Gastrocnemius medialis (tissue), 4 donors: ENCODE measurements around the gene C1QTNF3. TPM values are rescaled to one million over a fixed set of nuclear protein-coding genes. Genes with fewer than 3 reads are reported as not detected.

Source experiments
- ATAC-seq, 2 donors: fragments of 150-250 bp; one replicate each; pipeline ENCODE4 v1.9.1; 2016
- DNase-seq, 2 donors: peaks; one replicate each; pipeline ENCODE4 v3.0.0-alpha.2; 2019
- H3K27ac ChIP-seq, 4 donors: fragments of 200-600 bp; sonication (generic); 1 replicate in 1 of 4; 2 replicates in 3 of 4; pipeline ENCODE4 v1.5.1; 2016 to 2018; ENCODE audit warnings: mild to moderate bottlenecking in 2 of 4, moderate library complexity in 1 of 4
- H3K27me3 ChIP-seq, 3 donors: fragments of 200-600 bp; sonication (generic) in 2 of 3; 1 replicate in 1 of 3; 2 replicates in 2 of 3; pipeline versions ENCODE4 v1.5.1 to v1.6.0; 2016 to 2019; ENCODE audit warnings: mild to moderate bottlenecking in 1 of 3, moderate library complexity in 1 of 3
- H3K36me3 ChIP-seq, 2 donors: fragments of 200-600 bp; sonication (generic) in 1 of 2; one replicate each; pipeline ENCODE4 v1.5.1; 2017 to 2018
- H3K4me1 ChIP-seq, 2 donors: fragments of 200-600 bp; sonication (generic) in 1 of 2; one replicate each; pipeline ENCODE4 v1.5.1; 2016 to 2017; ENCODE audit warnings: mild to moderate bottlenecking in 2 of 2
- H3K4me3 ChIP-seq, 4 donors: fragments of 200-600 bp; sonication (generic) in 3 of 4; 1 replicate in 1 of 4; 2 replicates in 3 of 4; pipeline ENCODE4 v1.5.1; 2016 to 2019; ENCODE audit warnings: mild to moderate bottlenecking in 2 of 4
- H3K9me3 ChIP-seq, 3 donors: fragments of 200-600 bp; sonication (generic) in 2 of 3; 1 replicate in 1 of 3; 2 replicates in 2 of 3; pipeline ENCODE4 v1.5.1; 2016 to 2019
- CTCF ChIP-seq, 5 experiments: fragments of 450-650 bp in 3 of 5; fragments of 200-600 bp in 2 of 5; sonication (generic) in 2 of 5; IDR thresholded peaks in 4 of 5; conservative IDR thresholded peaks in 1 of 5; 1 replicate in 4 of 5; 2 replicates in 1 of 5; pipeline ENCODE4 v1.5.1; 2016 to 2019; ENCODE audit warnings: antibody characterized with exemption in 5 of 5, mild to moderate bottlenecking in 3 of 5, moderate library complexity in 3 of 5
- POLR2A ChIP-seq, 2 donors: fragments of 450-650 bp; IDR thresholded peaks; one replicate each; pipeline ENCODE4 v1.6.1; 2017; ENCODE audit warnings: antibody characterized with exemption in 2 of 2, mild to moderate bottlenecking in 2 of 2, moderate library complexity in 2 of 2
- in situ Hi-C, 4 donors: fragments of 200-750 bp; cut with MboI; loops; one replicate each; pipeline versions ENCODE4 v1.15.0 to v1.8.0; 2017; ENCODE audit warnings: low sequenced_read_pairs in 4 of 4
- intact Hi-C: fragments of 100-400 bp; cut with DNase I; formaldehyde crosslinking; loops from one replicate; pipeline ENCODE4 v1.15.1; 2023; ENCODE audit warnings: low total_unique reads
- total RNA-seq, 4 donors: library from RNA; depleted of rRNA; stranded (reverse); fragments of >200 nt; gene quantifications; one replicate each; pipeline versions ENCODE4 v1.1.0 to v1.2.3, GENCODE V29; 2016

Gene C1QTNF3
- total RNA-seq, 4 donors from 2014 or later: 0.33 to 1.00 TPM; not detected in 2

- H3K27ac ChIP-seq: no peak overlapping the region
- H3K27me3 ChIP-seq: no peaks in the 10 kb centered on the region
- no peak overlapping the region for H3K4me3 ChIP-seq
- DNase-seq (no peak), ATAC-seq (no peak)
- no peak for TF ChIP-seq POLR2A (IDR thresholded peaks at IDR 0.05)
- no peak for TF ChIP-seq CTCF (IDR thresholded peaks at IDR 0.05 in 4 of 5, conservative IDR thresholded peaks at IDR 0.05 in 1 of 5)
- in situ Hi-C loops (no loop called here), intact Hi-C loops (no loop called here)
- peaks cover 29 to 32% of the 10 kb centered on the region in 2 donors for H3K4me1 ChIP-seq
- H3K36me3 ChIP-seq: no peaks in the 10 kb centered on the region
- H3K9me3 ChIP-seq: no peaks in the 10 kb centered on the region
These were observed 1.6 kb downstream of the C1QTNF3 start for GRCh38 chr5:34041247-34041972.

DNA sequence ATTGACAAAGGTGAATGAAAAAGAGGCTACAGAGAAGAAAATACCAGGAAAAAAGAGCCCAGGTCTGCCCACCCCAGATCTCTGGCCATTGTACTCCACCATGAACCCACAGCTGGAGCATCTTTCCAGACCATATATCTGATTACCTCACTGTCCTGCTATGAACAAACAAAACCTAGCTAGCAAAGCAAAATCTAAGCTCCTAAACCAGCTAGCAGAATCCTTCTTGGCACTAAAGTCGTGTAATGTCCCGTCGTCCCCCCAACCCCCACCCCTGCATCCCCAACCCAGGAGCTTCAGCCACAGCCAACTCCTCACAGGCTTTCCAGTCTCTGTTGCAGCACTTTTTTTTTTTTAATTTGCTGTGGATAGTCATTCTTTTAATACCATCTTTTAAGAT lies 2.5 kb downstream of the C1QTNF3 start:
- H3K4me1 ChIP-seq: peaks cover 23 to 25% of the 10 kb centered on the region in 2 donors
- no peak for TF ChIP-seq POLR2A (IDR thresholded peaks at IDR 0.05)
- TF ChIP-seq CTCF (IDR thresholded peaks at IDR 0.05 in 4 of 5, conservative IDR thresholded peaks at IDR 0.05 in 1 of 5): no peak

DNA sequence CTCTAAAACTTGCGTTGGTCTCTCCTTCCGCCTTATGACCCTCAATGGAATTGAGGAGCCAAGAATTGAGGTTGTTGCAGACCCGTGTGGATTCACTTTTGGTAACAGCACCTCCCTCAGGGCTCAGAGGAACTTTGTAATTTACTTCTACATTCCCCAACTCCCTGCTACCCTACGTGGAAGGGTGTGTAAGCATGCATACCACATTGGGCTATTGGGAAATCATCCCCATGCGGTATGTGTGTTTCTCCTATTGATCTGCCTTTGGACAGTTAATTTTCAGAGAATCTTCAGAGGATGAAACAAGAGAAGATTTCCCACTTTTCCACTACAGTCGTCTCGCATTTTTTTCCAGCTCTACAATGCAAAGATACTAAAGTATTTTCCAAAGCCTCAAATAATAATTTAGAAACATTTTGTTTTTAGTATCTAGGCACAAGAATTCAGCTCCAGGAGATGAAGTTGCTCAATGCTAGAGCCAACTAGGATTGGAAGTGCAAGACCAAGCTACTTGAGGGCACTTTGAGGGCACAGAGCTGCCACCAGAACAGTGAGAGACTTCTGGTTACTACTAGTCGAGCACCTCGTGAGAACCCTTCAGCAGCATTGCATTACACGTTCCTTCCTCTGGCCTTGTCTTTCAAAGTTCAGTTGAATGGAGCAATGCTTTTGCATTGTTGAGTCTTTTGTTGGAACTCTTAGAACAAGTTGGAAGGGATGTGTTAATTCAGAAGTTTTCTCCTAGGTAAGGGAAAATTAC lies 3.4 kb downstream of the C1QTNF3 start:
- H3K27ac ChIP-seq: no peak overlapping the region
- TF ChIP-seq POLR2A (IDR thresholded peaks at IDR 0.05): no peak
- no peak for TF ChIP-seq CTCF (IDR thresholded peaks at IDR 0.05 in 4 of 5, conservative IDR thresholded peaks at IDR 0.05 in 1 of 5)
- DNase-seq: no peak
- H3K4me3 ChIP-seq: no peak overlapping the region
- no peaks in the 10 kb centered on the region for H3K9me3 ChIP-seq
- in situ Hi-C loops: no loop called here
- ATAC-seq: no peak
- H3K36me3 ChIP-seq: peaks cover 0 to 8% of the 10 kb centered on the region in 2 donors
- intact Hi-C loops: no loop called here
- H3K27me3 ChIP-seq: no peaks in the 10 kb centered on the region
- peaks cover 14 to 18% of the 10 kb centered on the region in 2 donors for H3K4me1 ChIP-seq

More for the DNA sequence above, 2.5 kb downstream of the C1QTNF3 start:
- Histone ChIP-seq H3K9me3 (no peaks in the 10 kb centered on the region), H3K27ac (no peak overlapping the region), H3K36me3 (no peaks in the 10 kb centered on the region), H3K4me3 (no peak overlapping the region), H3K27me3 (no peaks in the 10 kb centered on the region)
- intact Hi-C loops: no loop called here
- ATAC-seq (no peak), DNase-seq (no peak)
- in situ Hi-C loops: no loop called here

DNA sequence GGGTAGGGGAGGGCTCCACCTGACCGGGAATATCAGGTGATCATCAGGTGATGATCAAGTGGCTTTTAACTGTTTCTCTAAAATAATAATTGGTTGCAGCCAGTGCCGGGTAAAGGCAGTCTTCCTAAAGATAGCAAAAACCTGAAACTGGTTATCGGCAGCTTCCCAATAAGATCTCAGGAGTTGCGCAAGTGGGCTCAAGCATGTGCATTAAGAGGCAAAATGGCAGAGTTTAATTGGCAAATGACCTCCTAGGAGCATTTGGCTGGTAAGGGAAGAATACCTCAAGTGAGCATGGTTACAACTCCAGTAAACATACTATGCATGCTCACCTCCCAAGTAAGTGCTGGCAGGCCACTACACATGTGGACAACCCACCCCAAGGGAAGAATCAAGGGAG lies 4.2 kb downstream of the C1QTNF3 start:
- in situ Hi-C loops: no loop called here
- ATAC-seq (no peak), DNase-seq (no peak)
- TF ChIP-seq CTCF (IDR thresholded peaks at IDR 0.05 in 4 of 5, conservative IDR thresholded peaks at IDR 0.05 in 1 of 5) (no peak), POLR2A (IDR thresholded peaks at IDR 0.05) (no peak)
- Histone ChIP-seq H3K4me3 (no peak overlapping the region), H3K27ac (no peak overlapping the region), H3K36me3 (peaks cover 0 to 9% of the 10 kb centered on the region in 2 donors), H3K4me1 (peaks cover 11 to 17% of the 10 kb centered on the region in 2 donors), H3K9me3 (no peaks in the 10 kb centered on the region), H3K27me3 (no peaks in the 10 kb centered on the region)
- intact Hi-C loops: no loop called here
